ENCODE results near the gene BFSP1.

Gene BFSP1

GRCh38 chr20:17493173-17493572 lies 38.0 kb downstream of the BFSP1 start:
- H3K9me3 Mint-ChIP-seq: no peaks in the 10 kb centered on the region
- H3K4me3 Mint-ChIP-seq: no peak overlapping the region
- TF ChIP-seq, protein P1, sequence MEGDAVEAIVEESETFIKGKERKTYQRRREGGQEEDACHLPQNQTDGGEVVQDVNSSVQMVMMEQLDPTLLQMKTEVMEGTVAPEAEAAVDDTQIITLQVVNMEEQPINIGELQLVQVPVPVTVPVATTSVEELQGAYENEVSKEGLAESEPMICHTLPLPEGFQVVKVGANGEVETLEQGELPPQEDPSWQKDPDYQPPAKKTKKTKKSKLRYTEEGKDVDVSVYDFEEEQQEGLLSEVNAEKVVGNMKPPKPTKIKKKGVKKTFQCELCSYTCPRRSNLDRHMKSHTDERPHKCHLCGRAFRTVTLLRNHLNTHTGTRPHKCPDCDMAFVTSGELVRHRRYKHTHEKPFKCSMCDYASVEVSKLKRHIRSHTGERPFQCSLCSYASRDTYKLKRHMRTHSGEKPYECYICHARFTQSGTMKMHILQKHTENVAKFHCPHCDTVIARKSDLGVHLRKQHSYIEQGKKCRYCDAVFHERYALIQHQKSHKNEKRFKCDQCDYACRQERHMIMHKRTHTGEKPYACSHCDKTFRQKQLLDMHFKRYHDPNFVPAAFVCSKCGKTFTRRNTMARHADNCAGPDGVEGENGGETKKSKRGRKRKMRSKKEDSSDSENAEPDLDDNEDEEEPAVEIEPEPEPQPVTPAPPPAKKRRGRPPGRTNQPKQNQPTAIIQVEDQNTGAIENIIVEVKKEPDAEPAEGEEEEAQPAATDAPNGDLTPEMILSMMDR (IDR thresholded peaks at IDR 0.05; ENCODE audit: unreplicated experiment in 3 of 3): no peak
- no peak overlapping the region for H3K27ac Mint-ChIP-seq
- H3K27me3 Mint-ChIP-seq (ENCODE audit: low read depth): peaks cover 23% of the 10 kb centered on the region
- H3K36me3 Mint-ChIP-seq (ENCODE audit: low read depth): no peaks in the 10 kb centered on the region
- peaks cover 12% of the 10 kb centered on the region for H3K4me1 Mint-ChIP-seq

GRCh38 chr20:17491488-17491887 lies 39.7 kb downstream of the BFSP1 start:
- Mint-ChIP-seq H3K4me1 (no peaks in the 10 kb centered on the region), H3K27ac (no peak overlapping the region), H3K9me3 (no peaks in the 10 kb centered on the region), H3K36me3 (ENCODE audit: low read depth) (no peaks in the 10 kb centered on the region), H3K4me3 (no peak overlapping the region), H3K27me3 (ENCODE audit: low read depth) (peaks cover 37% of the 10 kb centered on the region)
- TF ChIP-seq, protein P1 (IDR thresholded peaks at IDR 0.05; ENCODE audit: unreplicated experiment in 3 of 3): no peak

- H3K27me3 Mint-ChIP-seq (ENCODE audit: low read depth): peaks cover 41% of the 10 kb centered on the region
- H3K36me3 Mint-ChIP-seq (ENCODE audit: low read depth): no peaks in the 10 kb centered on the region
- H3K4me3 Mint-ChIP-seq: no peak overlapping the region
- no peaks in the 10 kb centered on the region for H3K9me3 Mint-ChIP-seq
- H3K27ac Mint-ChIP-seq: no peak overlapping the region
- TF ChIP-seq, protein P1 (IDR thresholded peaks at IDR 0.05; ENCODE audit: unreplicated experiment in 3 of 3): no peak
- H3K4me1 Mint-ChIP-seq: no peaks in the 10 kb centered on the region
Measured at GRCh38 chr20:17491041-17491440, 40.1 kb downstream of the BFSP1 start.

DNA sequence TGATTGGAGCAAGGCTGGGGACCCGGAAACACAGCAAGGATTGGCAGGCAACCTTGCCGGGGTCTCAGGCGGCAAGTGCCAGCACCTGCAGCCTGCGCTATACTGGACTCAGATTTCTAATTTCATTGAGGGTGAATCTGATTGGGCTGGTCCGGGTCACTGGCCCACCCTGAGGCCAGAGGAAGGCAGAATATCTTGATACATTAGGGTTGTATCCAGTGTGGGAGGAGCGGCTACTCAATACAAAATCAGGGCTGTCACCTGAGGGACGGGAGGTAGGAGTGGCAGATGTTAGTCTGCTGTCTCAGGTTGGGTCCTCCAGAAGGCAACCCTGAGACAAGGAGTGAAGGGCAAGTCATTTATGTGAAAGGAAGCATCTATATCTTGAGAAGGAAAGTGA lies 40.7 kb downstream of the BFSP1 start:
- no peaks in the 10 kb centered on the region for H3K36me3 Mint-ChIP-seq (ENCODE audit: low read depth)
- TF ChIP-seq, protein P1 (IDR thresholded peaks at IDR 0.05; ENCODE audit: unreplicated experiment in 3 of 3): no peak
- no peak overlapping the region for H3K4me3 Mint-ChIP-seq
- H3K27me3 Mint-ChIP-seq (ENCODE audit: low read depth): peaks cover 42% of the 10 kb centered on the region
- H3K9me3 Mint-ChIP-seq: no peaks in the 10 kb centered on the region
- H3K27ac Mint-ChIP-seq: no peak overlapping the region
- H3K4me1 Mint-ChIP-seq: no peaks in the 10 kb centered on the region

DNA sequence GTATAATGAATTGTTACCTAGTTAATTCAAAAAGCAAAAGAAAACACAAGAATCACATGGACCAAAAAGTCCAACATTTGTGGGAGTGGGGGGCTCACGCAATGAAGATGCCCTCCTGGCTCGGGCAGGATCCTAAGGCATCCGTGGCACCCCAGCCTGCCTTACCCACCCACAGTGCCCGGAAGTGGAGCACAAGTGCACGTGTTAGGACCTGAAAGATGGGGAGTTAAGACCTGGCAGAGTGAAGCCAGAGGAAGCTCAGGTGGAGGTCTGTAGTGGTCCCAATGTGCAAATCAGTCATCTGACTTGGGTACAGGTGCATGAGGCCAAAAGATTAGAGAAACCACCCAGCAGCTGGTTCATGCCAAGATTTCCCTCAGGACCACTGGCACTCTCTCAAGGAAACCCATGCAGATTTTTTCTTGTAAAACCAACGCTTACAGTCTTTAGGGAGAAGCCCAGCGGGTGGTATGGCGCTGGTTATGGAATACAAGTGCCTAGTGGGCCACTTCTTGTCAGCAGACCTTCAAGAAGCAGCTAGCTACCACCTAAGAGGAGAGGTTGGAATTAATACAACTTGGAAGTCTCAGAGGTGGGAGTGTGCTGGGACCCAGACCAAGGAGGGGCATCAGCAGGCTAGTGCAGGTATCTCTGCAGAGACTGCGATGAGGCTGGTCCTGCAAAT lies 42.1 kb downstream of the BFSP1 start:
- peaks cover 42% of the 10 kb centered on the region for H3K27me3 Mint-ChIP-seq (ENCODE audit: low read depth)
- H3K27ac Mint-ChIP-seq: no peak overlapping the region
- H3K4me3 Mint-ChIP-seq: no peak overlapping the region
- no peaks in the 10 kb centered on the region for H3K36me3 Mint-ChIP-seq (ENCODE audit: low read depth)
- no peaks in the 10 kb centered on the region for H3K9me3 Mint-ChIP-seq
- TF ChIP-seq, protein P1 (IDR thresholded peaks at IDR 0.05; ENCODE audit: unreplicated experiment in 3 of 3): no peak
- H3K4me1 Mint-ChIP-seq: no peaks in the 10 kb centered on the region

DNA sequence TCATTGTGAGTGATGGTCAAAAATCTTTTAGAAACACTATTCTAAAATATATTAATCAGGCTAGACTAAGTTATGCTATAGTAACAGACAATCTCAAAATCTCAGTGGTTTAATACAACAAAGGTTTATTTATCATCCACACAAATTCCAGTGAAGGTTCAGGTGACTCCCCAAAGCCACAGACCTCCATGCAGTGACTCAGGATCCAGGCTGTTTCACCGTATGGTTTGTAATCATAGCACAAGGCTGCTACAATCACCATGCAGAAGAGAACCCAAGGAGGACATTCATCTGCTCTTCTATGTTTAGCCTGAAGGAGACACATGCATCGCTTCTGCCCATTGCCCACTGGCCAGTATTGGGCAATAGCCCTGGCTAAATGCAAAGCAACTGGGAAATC lies 46.2 kb downstream of the BFSP1 start:
- Mint-ChIP-seq H3K4me1 (peaks cover 7% of the 10 kb centered on the region), H3K4me3 (no peak overlapping the region), H3K27ac (no peak overlapping the region), H3K36me3 (ENCODE audit: low read depth) (no peaks in the 10 kb centered on the region), H3K9me3 (no peaks in the 10 kb centered on the region), H3K27me3 (ENCODE audit: low read depth) (peaks cover 45% of the 10 kb centered on the region)
- TF ChIP-seq, protein P1 (IDR thresholded peaks at IDR 0.05; ENCODE audit: unreplicated experiment in 3 of 3): no peak

Data from nephron (organoid).